Cardiac muscle cell (in vitro differentiated cells and primary cell): ENCODE data around the gene GEMIN8. TPM values are rescaled to one million over a fixed set of nuclear protein-coding genes. Genes with fewer than 3 reads are reported as not detected.
A peak's percentile ranks its signal among the peaks of the same experiment; 100 is the strongest.

Source experiments
- DNase-seq, 2 donors: peaks; one replicate each; pipeline versions ENCODE4 v3.0.0 to v3.0.0-alpha.2; 2010 to 2017; ENCODE audit warnings: low read depth in 1 of 2, low spot score in 1 of 2
- H3K27ac ChIP-seq: fragments of 200-600 bp; sonication (generic); 2 replicates; pipeline ENCODE4 v1.5.1; 2016
- H3K27me3 ChIP-seq: fragments of 200-600 bp; sonication (generic); 2 replicates; pipeline ENCODE4 v1.6.0; 2016; ENCODE audit warnings: control low read depth
- H3K36me3 ChIP-seq: fragments of 200-600 bp; sonication (generic); 2 replicates; pipeline ENCODE4 v1.5.1; 2016; ENCODE audit warnings: control low read depth
- H3K4me1 ChIP-seq: fragments of 200-600 bp; sonication (generic); 2 replicates; pipeline ENCODE4 v1.8.1; 2017; ENCODE audit warnings: low read depth, mild to moderate bottlenecking, mixed run types
- H3K4me3 ChIP-seq: fragments of 200-600 bp; sonication (generic); 2 replicates; pipeline ENCODE4 v1.5.1; 2016; ENCODE audit warnings: mild to moderate bottlenecking
- H3K9me3 ChIP-seq: fragments of 200-600 bp; sonication (generic); 2 replicates; pipeline ENCODE4 v1.5.1; 2017; ENCODE audit warnings: low read depth, mild to moderate bottlenecking, control low read depth
- CTCF ChIP-seq: IDR thresholded peaks from 2 replicates; pipeline ENCODE4 v1.5.1; 2012; ENCODE audit warnings: low read depth, mild to moderate bottlenecking, low read length
- polyA plus RNA-seq: library from polyadenylated mRNA; unstranded; fragments of >200 nt; fragmentation: Nextera tagmentation; extraction: Ambion mirVana; gene quantifications from 2 replicates; pipeline ENCODE4 v1.2.1, GENCODE V29; 2016
- total RNA-seq: library from RNA; depleted of rRNA; stranded (reverse); fragments of >200 nt; gene quantifications from 2 replicates; pipeline ENCODE4 v1.2.3, GENCODE V29; 2016

Gene GEMIN8
- total and polyA plus RNA-seq, 2 experiments from 2014 or later = 19.5 to 41.6 TPM

GRCh38 chrX:14043209-14043608, 13.5 kb upstream of the GEMIN8 start:
- no peak for DNase-seq

GRCh38 chrX:14039344-14039743, 9.7 kb upstream of the GEMIN8 start:
- TF ChIP-seq CTCF = peak; percentile 44
- H3K4me1 ChIP-seq = no peaks in the 10 kb centered on the region
- no peak overlapping the region for H3K27ac ChIP-seq
- H3K27me3 ChIP-seq = no peaks in the 10 kb centered on the region
- DNase-seq = peak; percentile 51 to 56
- no peak overlapping the region for H3K4me3 ChIP-seq
- no peaks in the 10 kb centered on the region for H3K36me3 ChIP-seq
- H3K9me3 ChIP-seq = no peaks in the 10 kb centered on the region

More at GRCh38 chrX:14043209-14043608, 13.5 kb upstream of the GEMIN8 start:
- Histone ChIP-seq H3K27me3 (no peaks in the 10 kb centered on the region), H3K4me3 (no peak overlapping the region), H3K4me1 (no peaks in the 10 kb centered on the region), H3K27ac (no peak overlapping the region), H3K36me3 (no peaks in the 10 kb centered on the region), H3K9me3 (no peaks in the 10 kb centered on the region)
- no peak for TF ChIP-seq CTCF

- Histone ChIP-seq H3K36me3 (no peaks in the 10 kb centered on the region), H3K4me3 (no peak overlapping the region), H3K27ac (no peak overlapping the region), H3K9me3 (no peaks in the 10 kb centered on the region), H3K4me1 (no peaks in the 10 kb centered on the region), H3K27me3 (no peaks in the 10 kb centered on the region)
- no peak for TF ChIP-seq CTCF
- no peak for DNase-seq
These were observed 8.8 kb upstream of the GEMIN8 start for GRCh38 chrX:14038375-14039085.

- TF ChIP-seq CTCF = peak; percentile 42
- Histone ChIP-seq H3K9me3 (no peaks in the 10 kb centered on the region), H3K4me1 (no peaks in the 10 kb centered on the region), H3K27me3 (no peaks in the 10 kb centered on the region), H3K27ac (no peak overlapping the region), H3K36me3 (no peaks in the 10 kb centered on the region), H3K4me3 (no peak overlapping the region)
- peak; percentile 63 to 66 for DNase-seq
These were observed 2.7 kb upstream of the GEMIN8 start for GRCh38 chrX:14032406-14032805.

- peak in 1 of 2 donors; percentile 44 for DNase-seq
- Histone ChIP-seq H3K36me3 (no peaks in the 10 kb centered on the region), H3K27me3 (no peaks in the 10 kb centered on the region), H3K27ac (peak overlapping the region; percentile 11), H3K4me1 (no peaks in the 10 kb centered on the region), H3K9me3 (no peaks in the 10 kb centered on the region), H3K4me3 (peak overlapping the region; percentile 45)
- TF ChIP-seq CTCF = no peak
These were observed 460 bp upstream of the GEMIN8 start for GRCh38 chrX:14030174-14030530.

- peak in 1 of 2 donors; percentile 1 for DNase-seq
- H3K36me3 ChIP-seq = no peaks in the 10 kb centered on the region
- no peaks in the 10 kb centered on the region for H3K27me3 ChIP-seq
- peak overlapping the region; percentile 11 for H3K27ac ChIP-seq
- H3K9me3 ChIP-seq = no peaks in the 10 kb centered on the region
- peak overlapping the region; percentile 45 for H3K4me3 ChIP-seq
- no peaks in the 10 kb centered on the region for H3K4me1 ChIP-seq
- no peak for TF ChIP-seq CTCF
These were observed 660 bp downstream of the GEMIN8 start for GRCh38 chrX:14029039-14029424.
